Transverse colon (tissue), 4 donors: Measurements from ENCODE around the gene GAS2L2. TPM values are rescaled to one million over a fixed set of nuclear protein-coding genes. Genes with fewer than 3 reads are reported as not detected.

ENCODE experiments used
- DNase-seq: peaks from one replicate; pipeline ENCODE4 v3.0.0-alpha.2; 2019
- H3K27ac ChIP-seq, 4 donors: fragments of 200-600 bp; sonication (generic); 2 replicates each; pipeline ENCODE4 v1.5.1; 2016 to 2018; ENCODE audit warnings: inconsistent platforms in 4 of 4
- H3K27me3 ChIP-seq: fragments of 200-600 bp; sonication (generic); 2 replicates; pipeline ENCODE4 v1.5.1; 2017; ENCODE audit warnings: inconsistent platforms
- H3K36me3 ChIP-seq, 4 donors: fragments of 200-600 bp; sonication (generic); 2 replicates each; pipeline ENCODE4 v1.5.1; 2017 to 2019; ENCODE audit warnings: inconsistent platforms in 4 of 4
- H3K4me1 ChIP-seq, 4 donors: fragments of 200-600 bp; sonication (generic); 2 replicates each; pipeline ENCODE4 v1.5.1; 2017 to 2020; ENCODE audit warnings: inconsistent platforms in 4 of 4
- H3K4me3 ChIP-seq, 4 donors: fragments of 200-600 bp; sonication (generic); 1 replicate in 1 of 4; 2 replicates in 3 of 4; pipeline versions ENCODE4 v1.5.1 to v1.6.1; 2017 to 2019; ENCODE audit warnings: inconsistent platforms in 4 of 4
- H3K9me3 ChIP-seq, 2 donors: fragments of 200-600 bp; sonication (generic); 2 replicates each; pipeline ENCODE4 v1.5.1; 2017 to 2019; ENCODE audit warnings: inconsistent platforms in 2 of 2
- CTCF ChIP-seq, 5 experiments: fragments of 200-600 bp in 3 of 5; fragments of 450-650 bp in 2 of 5; sonication (generic) in 3 of 5; IDR thresholded peaks; 1 replicate in 2 of 5; 2 replicates in 3 of 5; pipeline ENCODE4 v1.5.1; 2016 to 2017; ENCODE audit warnings: antibody characterized with exemption in 5 of 5, inconsistent platforms in 3 of 5, mild to moderate bottlenecking in 2 of 5, moderate library complexity in 1 of 5
- EP300 ChIP-seq: sonication (generic); formaldehyde crosslinking; IDR thresholded peaks from one replicate; pipeline ENCODE4 v1.6.1; 2017; ENCODE audit warnings: antibody characterized with exemption, low read depth
- POLR2A ChIP-seq: fragments of 450-650 bp; IDR thresholded peaks from one replicate; pipeline ENCODE4 v1.6.1; 2016; ENCODE audit warnings: antibody characterized with exemption, mild to moderate bottlenecking, moderate library complexity
- POLR2AphosphoS5 ChIP-seq, 3 donors: sonication (generic); formaldehyde crosslinking; IDR thresholded peaks; one replicate each; pipeline ENCODE4 v1.6.1; 2016; ENCODE audit warnings: antibody characterized with exemption in 3 of 3
- WGBS, 2 donors: methylation state at CpG; one replicate each; pipeline ENCODE4 v1.1.5; 2018; ENCODE audit warnings: low coverage in 1 of 2; 5-methylcytosine and 5-hydroxymethylcytosine counted together
- in situ Hi-C, 4 donors: fragments of 200-750 bp; cut with MboI; loops; one replicate each; pipeline versions ENCODE4 v1.15.0 to v1.15.1; 2017; ENCODE audit warnings: low sequenced_read_pairs in 3 of 4, low pct_ligation_motif_present in 1 of 4, low pct_unique_long_range_greater_than_20kb in 1 of 4
- intact Hi-C: fragments of 100-400 bp; cut with DNase I; formaldehyde crosslinking; loops from one replicate; pipeline ENCODE4 v1.15.1; 2023; ENCODE audit warnings: low total_unique reads
- total RNA-seq, 4 donors: library from RNA; depleted of rRNA; stranded (reverse); fragments of >200 nt; gene quantifications; one replicate each; pipeline ENCODE4 v1.1.0, GENCODE V29; 2016

Gene GAS2L2
- total RNA-seq, 4 donors from 2014 or later: not detected

- Histone ChIP-seq H3K4me3 (peak overlapping the region; percentile 46 to 53 (median 50)), H3K4me1 (peaks cover 6 to 19% (median 12%) of the 10 kb centered on the region in 4 donors), H3K27ac (no peak overlapping the region), H3K27me3 (peaks cover 13% of the 10 kb centered on the region), H3K36me3 (no peaks in the 10 kb centered on the region), H3K9me3 (no peaks in the 10 kb centered on the region)
- in situ Hi-C loops: loop anchor here (25.0 kb wide), 3 partner anchors 120 to 595 kb away; partner anchors contain the start of genes NLE1 (in 1 of the 4) and UNC45B (in 1 of the 4)
- no peak for DNase-seq
- TF ChIP-seq EP300: no peak
- no peak for TF ChIP-seq POLR2A
- TF ChIP-seq CTCF (IDR thresholded peaks at IDR 0.05): no peak
- intact Hi-C loops: no loop called here
- 41% methylated on average over 15 of the region's 47 CpGs; no CpG with 5 or more reads in 1 of the 2 donors for WGBS, 2 donors
These were observed 20.9 kb downstream of the GAS2L2 start for GRCh38 chr17:35731917-35732805.

GRCh38 chr17:35731239-35731916 lies 21.7 kb downstream of the GAS2L2 start, which contains the start of gene RASL10B:
TSS of gene RASL10B (plus strand) at chr17:35731639. CDS start at chr17:35735185, 3,546 bp downstream.
- Histone ChIP-seq H3K4me3 (peak within 1 kb of the TSS; percentile 46 to 53 (median 50)), H3K4me1 (peaks cover 6 to 25% (median 15%) of the 10 kb centered on the region in 4 donors), H3K27me3 (peaks cover 13% of the 10 kb centered on the region), H3K36me3 (no peaks in the 10 kb centered on the region), H3K27ac (no peak within 1 kb of the TSS), H3K9me3 (no peaks in the 10 kb centered on the region)
- DNase-seq: peak; percentile 37
- TF ChIP-seq EP300 (no peak), POLR2AphosphoS5 (IDR thresholded peaks at IDR 0.05) (no peak), POLR2A (no peak), CTCF (IDR thresholded peaks at IDR 0.05) (no peak)
- WGBS, 2 donors: 12 to 16% methylated on average over 5 to 23 of the region's 44 CpGs
- intact Hi-C loops (no loop called here), in situ Hi-C loops (loop anchor here (25.0 kb wide), 3 partner anchors 119 to 594 kb away; partner anchors contain the start of genes NLE1 (in 1 of the 4) and UNC45B (in 1 of the 4))

- no peak overlapping the region for H3K4me3 ChIP-seq
- peaks cover 6 to 28% (median 16%) of the 10 kb centered on the region in 4 donors for H3K4me1 ChIP-seq
- no peak for DNase-seq
- peaks cover 0 to 3% (median 0%) of the 10 kb centered on the region in 4 donors for H3K36me3 ChIP-seq
- WGBS, 2 donors: 81 to 91% methylated on average over 10 of the region's 10 CpGs
- H3K9me3 ChIP-seq: no peaks in the 10 kb centered on the region
- TF ChIP-seq CTCF (IDR thresholded peaks at IDR 0.05) (no peak), POLR2AphosphoS5 (IDR thresholded peaks at IDR 0.05) (no peak), POLR2A (no peak), EP300 (no peak)
- peaks cover 13% of the 10 kb centered on the region for H3K27me3 ChIP-seq
- intact Hi-C loops: no loop called here
- no peak overlapping the region for H3K27ac ChIP-seq
- in situ Hi-C loops: loop anchor here (25.0 kb wide), 3 partner anchors 118 to 593 kb away; partner anchors contain the start of genes NLE1 (in 1 of the 4) and UNC45B (in 1 of the 4)
These were observed 22.5 kb downstream of the GAS2L2 start for GRCh38 chr17:35730400-35731005.
